Dermis blood vessel endothelial cell (primary cell): ENCODE data around the gene UGCG. TPM values are rescaled to one million over a fixed set of nuclear protein-coding genes. Genes with fewer than 3 reads are reported as not detected.
"Not testable (repeated sequence)": the region's sequence is repeated elsewhere in the genome, so short reads cannot be mapped to it uniquely, and the experiment has no call there.

Experiments used
- DNase-seq: peaks from one replicate; pipeline ENCODE4 v3.0.0; 2010
- total RNA-seq: library from RNA; depleted of rRNA; stranded (reverse); fragments of >200 nt; gene quantifications from 2 replicates; pipeline ENCODE4 v1.2.3, GENCODE V29; 2014

The UGCG gene
- total RNA-seq, 1 donor from 2014 or later, result 112 TPM

DNA sequence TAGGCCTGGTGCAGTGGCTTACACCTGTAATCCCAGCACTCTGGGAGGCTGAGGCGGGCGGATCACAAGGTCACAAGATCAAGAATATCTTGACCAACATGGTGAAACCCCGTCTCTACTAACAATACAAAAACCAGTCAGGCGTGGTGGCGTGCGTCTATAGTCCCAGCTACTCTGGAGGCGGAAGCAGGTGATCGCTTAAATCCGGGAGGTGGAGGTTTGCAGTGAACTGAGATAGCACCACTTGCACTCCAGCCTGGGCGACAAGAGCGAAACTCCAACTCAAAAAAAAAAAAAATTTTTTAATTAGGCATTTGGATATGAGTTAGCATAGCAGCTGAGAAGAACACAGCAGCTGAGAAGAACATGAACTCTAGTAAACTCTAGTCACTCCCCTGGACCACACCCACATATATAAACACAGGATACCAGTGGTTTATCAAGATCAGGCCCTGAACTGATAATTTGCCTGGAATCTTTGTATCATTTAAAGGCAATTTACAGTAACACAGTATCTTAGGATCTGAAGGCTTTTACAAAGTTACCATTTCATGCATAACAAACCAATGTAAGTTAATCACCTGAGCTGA is 4.6 kb upstream of the UGCG start:
- DNase-seq, result no peak

DNA sequence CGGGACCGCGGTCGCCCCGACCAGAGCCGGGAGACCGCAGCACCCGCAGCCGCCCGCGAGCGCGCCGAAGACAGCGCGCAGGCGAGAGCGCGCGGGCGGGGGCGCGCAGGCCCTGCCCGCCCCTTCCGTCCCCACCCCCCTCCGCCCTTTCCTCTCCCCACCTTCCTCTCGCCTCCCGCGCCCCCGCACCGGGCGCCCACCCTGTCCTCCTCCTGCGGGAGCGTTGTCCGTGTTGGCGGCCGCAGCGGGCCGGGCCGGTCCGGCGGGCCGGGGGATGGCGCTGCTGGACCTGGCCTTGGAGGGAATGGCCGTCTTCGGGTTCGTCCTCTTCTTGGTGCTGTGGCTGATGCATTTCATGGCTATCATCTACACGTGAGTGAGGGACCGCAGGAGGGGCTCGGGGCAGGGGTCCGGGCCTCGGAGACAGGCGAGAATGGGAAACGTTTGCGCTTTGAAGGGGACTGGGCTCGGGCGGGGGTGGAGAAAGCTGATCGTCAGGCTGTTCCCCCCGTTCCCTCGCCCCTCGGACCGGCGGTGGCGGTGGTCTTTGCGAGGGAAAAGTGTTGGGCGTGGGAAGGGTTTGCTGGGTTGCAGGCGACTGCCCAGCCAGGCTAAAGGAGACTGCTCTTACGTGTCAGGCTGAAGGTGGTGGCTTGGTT is 457 bp downstream of the UGCG start:
- DNase-seq, result peak; percentile 74

DNA sequence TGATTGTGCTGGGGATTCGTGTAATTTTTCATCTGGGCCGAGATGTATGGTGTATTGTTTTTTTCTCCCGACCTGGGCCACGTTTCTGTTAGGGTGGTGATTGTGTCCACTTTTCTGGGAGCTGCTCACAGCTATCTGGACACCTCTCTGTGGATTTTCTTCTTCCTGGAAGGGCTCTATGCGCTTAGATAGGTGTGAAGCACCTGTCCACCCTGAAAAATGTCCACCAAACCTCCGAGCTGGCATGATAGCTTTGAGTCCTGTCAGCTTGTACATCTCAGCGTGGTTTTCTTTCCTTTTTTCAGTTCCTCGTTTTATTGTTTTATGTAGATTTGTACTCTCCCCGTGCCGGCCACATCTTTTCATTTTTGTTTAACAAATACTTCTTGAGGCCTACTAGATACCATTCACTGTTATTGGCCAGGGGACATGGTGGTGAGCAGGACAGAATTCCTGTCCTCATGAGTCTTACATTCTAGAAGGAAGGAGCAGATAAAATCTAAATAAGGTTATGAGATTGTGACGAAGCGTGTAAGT is 1.1 kb downstream of the UGCG start:
- peak; percentile 36 for DNase-seq

DNA sequence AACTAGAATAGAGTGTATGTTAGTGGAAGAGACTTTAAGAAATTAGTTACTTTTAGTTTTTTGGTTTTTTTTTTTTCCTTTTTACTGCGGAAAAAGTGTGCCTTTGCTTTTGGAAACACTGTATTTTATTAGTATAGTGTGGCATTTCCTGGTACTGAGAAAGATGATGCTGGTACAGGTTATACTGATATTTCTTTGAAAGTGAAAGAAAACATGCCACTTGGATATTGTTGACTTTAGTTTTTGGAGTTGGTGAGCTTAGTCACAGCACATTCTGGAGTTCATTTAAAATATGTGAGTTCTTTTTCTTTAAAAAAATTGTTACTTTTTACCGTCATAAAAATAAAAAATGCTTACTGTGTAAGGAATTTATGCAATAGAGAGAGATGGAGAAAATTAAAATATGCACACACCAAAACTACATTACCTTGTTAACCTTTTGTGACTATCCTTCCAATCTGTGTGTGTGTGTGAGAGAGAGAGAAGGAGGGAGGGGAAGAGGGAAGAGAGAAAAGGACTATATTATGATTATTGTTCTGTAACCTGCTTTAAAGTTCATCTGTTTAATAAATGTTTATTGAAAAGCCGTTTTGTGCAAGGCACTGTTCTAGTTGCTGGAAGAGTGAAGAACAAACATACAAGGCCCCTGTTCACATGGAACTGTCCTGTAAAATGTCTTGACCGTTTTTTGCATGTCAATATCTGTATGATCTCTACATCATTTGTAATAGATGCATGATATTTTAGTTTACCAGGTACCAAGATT is 1.9 kb downstream of the UGCG start:
- DNase-seq, result no peak

DNA sequence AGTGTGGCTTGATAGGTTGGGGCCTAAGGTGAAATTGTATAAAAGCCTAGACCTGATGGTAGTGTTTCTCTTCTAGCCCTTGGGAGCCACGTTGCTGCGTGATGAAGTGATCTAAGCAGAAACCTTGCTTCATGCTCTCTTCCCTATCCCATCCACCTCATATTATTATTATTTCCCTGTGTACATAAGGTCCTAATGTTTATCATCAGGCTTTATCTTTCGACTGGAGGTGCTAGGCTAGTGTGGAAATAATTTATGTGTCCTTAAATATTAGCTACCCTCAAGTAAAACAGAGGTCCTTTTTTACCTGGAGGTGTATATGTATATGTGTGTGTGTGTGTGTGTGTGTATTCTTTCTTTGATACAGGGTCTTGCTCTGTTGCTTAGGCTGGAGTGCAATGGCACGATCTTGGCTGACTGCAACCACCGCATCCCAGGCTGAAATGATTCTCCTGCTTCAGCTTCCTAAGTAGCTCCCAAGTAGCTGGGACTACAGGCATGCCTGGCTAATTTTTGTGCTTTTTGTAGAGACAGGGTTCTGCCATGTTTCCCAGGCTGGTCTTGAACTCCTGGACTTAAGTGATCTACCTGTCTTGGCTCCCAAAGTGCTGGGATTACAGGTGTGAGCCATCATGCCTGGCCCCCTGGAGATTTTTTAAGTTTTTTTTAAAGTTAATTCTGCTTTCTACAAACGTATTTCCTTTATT is 3.7 kb downstream of the UGCG start:
- no peak for DNase-seq

DNA sequence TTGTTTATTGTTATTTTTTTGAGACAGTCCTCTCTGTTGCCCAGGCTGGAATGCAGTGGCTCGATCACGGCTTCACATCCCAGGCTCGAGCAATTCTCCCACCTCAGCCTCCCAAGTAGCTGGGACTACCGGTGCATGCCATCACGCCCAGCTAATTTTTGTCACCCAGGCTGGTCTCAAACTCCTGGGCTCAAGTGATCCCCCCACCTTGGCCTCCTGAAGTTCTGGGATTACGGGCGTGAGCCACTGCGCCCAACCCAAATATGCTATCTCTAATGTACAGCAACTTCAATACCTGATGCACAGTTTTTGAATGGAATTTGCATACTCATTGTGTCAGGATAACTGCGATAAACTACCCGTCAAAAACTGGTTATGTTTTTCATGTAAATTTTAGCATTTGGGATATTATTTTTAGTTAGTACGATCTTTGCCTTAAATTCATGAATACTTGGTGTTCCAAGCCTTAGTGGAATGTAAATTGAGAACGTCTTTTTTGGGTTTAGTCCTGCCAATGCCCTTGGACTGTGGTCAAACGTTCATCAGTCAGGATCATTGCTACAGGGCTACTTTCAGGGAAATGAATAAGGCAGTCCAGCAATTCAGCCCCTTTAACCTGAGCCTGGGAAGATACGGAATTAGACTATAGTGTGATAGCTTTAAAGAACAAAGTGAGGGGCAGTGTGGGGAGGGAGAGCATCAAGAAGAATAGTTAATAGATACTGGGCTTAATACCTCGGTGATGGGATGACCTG is 4.4 kb downstream of the UGCG start:
- no peak for DNase-seq

DNA sequence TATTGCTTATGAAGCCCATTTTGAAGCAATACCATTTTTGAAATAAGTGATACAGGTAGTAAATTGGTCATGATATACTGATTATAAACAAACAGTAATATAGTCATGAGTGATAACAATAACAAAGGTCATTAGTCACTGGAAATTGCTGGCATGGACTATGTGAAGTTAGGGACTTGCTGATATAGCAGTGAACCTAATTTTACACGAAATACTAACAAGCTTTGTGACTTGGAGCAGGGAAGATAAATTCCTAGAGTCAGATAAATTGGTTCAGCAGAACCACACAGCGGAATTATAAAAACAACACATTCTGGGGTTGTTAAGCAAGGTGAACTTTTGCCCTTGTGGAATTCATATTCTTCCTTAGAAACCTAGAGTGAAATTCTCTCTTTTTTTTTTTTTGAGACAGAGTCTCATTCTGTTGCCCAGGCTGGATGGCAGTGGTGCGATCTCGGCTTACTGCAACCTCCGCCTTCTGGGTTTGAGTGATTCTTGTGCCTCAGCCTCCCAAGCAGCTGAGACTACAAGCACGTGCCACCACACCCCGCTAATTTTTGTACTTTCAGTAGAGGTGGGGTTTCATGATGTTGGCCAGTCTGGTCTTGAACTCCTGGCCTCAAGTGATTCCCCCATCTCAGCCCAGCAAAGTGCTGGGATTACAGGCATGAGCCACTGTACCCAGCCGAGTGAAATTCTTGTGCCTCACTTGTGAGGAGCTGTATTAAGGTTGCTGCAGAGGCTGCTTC is 6.0 kb downstream of the UGCG start:
- DNase-seq, result peak; percentile 62

DNA sequence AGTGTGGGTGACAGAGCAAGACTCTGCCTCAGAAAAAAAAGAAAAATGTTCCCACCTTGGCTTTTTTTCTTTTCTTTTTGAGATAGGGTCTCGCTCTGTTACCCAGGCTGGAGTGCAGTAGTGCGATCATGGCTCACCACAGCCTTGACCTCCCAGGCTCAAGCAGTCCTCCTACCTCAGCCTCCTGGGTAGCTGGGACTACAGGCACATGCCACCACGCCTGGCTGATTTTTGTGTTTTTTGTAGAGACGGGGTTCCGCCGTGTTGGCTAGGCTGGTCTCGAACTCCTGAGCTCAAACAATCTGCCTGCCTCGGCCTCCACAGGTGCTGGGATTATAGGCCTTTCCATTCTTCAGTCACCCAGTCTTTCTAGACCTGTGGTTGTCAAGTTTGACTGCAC is 6.9 kb downstream of the UGCG start:
- not testable (repeated sequence) for DNase-seq

DNA sequence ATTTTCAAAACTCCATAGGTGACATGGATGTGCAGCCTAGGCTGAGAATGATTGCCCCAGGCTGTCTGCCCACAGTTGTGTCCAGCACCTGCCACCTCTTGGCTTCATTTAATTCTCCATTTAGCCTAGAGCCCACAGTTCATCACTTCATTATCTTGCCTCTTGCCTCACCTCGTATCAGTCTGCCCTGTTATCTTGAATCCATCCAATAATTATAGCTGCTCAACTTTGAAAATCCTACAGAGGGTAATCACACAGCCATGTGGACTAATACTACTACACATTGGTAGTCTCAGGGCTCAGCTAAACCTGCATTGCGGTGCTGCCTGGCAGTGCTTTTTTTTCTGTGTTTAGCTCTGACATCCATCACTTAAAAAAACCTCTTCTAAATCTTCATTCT is 7.4 kb downstream of the UGCG start:
- no peak for DNase-seq

DNA sequence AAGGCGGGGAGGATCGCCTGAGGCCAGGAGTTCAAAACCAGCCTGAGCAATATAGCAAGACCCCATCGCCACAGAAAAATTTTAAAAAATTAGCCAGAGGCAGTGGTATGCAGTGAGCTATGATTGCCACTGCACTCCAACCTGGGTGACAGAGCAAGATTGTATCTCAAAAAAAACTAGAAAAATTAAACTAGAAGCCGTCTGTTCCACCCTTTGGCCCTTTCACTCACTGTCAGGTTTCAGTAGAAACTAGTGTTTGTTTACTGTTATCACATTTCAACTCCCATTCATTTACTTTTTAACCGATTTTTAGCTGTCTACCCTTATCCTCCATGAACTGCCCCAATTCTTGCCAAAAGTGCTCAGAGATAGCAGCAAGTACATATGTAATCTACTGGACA is 8.3 kb downstream of the UGCG start:
- DNase-seq, result no peak

DNA sequence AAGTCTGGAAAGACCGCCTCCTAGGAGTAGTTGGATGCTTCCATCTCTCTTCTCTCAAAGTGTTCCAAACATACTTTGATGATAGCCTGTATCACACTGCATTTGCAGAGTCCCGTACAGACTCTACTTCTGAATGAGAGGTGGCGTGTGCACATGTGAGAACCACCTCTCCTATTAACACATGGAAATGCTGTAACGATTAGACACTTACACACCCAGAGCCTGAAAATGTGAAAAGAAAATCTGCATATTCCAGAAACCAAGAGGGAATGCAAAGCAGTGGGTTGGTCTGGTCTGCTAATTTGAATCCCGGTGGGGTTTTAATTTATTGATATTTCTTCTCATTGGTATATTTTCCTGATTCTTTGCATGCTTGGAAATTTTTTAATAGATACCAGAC is 10.5 kb downstream of the UGCG start:
- DNase-seq, result no peak

DNA sequence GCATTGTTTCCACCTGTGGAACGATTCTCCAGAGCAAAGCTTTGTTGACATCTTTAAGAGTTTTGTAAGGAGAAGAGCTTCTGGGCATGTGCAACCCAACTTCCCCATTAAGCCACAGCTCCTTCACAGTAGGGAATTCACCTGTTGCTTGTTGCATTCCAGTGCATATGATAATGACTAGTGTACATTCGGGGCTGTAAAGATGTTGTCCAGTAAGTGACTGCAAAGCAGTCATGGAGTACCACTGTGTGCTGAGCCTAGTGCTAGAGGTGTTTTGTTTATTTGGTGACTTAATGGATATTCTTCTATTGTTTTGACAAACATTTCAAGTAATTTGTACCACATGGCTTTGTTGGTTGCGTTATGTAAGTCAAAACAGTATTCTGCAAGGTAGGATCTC is 12.8 kb downstream of the UGCG start:
- no peak for DNase-seq

DNA sequence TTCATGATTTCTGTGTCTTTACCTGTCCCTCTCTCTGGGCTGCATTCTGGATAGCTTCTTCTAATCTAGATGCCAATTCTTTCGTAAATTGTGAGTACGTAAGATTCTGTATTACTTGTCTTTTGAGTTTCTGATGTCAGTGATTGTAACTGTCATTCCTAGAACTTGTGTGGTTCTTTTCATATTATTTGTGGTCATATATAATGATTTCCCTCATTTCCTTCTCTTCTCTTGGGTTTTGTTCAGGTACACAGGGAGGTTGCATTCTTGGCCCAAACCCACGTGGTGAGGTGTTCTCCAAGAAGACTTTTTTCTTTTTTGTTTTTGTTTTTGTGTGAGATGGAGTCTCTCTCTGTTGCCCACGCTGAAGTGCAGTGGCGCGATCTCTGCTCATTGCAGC is 13.8 kb downstream of the UGCG start:
- DNase-seq, result no peak

DNA sequence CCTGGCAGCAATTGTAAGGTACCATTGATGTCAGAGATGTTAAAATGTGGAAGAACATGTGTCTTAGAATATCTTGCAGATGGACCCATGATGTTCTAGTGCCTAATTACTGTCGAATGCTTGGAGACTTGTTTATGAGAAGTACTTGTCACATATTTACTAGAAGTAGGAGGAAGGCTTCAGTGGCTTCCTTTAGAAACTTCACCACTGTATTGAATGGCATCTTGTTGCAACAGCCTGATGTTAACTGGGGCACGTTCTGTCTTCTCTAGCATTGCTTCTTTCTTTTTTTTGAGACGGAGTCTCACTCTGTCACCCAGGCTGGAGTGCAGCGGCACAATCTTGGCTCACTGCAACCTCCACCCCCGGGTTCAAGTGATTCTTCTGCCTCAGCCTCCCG is 16.5 kb downstream of the UGCG start:
- DNase-seq, result no peak

DNA sequence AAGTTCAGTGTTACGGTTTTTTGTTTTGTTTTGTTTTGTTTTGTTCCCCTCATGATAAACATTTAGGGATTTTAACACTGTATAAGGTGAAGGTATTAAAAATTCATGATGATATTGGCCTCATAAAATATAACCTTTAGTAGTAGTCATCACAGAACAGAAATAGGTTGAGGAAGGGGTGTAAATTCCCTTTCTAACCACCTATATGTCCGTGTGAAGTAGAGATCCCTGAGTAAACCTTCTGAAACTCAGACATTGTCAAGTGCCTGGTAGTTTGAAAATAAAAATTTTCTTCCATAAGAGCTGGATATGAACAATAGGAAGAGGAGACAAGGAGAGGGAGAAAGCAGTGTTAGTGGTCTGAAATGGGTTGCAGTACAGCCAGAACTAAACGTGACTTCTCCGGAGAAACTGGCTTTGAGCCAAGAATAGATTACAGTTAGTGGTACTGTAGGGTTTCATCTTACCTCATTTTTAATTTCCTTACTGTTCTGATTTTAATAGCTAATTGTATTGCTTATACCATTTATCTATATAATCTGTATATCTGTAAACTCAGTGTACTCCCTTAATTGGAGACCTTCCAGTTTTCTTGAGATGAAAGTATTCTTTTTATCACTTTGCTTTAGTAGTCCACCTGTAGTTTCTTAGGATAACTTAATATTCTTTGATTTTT is 18.3 kb downstream of the UGCG start:
- peak; percentile 67 for DNase-seq

DNA sequence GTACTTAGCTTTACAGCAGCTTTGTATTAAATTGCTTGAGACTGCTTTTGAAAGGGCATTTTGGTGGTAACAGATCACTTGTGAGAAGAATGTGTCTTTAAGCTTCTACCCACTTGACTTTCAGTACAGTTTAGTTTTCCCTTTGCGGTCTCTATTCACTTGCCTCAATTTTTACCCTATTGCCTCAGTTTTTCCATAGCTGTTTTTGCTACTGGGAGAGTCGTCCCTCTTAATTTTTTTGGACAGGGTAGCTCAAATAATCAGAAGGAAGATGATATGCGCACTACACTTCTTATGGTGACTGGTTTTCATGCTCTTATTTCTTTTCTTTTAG is 18.8 kb downstream of the UGCG start:
- DNase-seq, result no peak

DNA sequence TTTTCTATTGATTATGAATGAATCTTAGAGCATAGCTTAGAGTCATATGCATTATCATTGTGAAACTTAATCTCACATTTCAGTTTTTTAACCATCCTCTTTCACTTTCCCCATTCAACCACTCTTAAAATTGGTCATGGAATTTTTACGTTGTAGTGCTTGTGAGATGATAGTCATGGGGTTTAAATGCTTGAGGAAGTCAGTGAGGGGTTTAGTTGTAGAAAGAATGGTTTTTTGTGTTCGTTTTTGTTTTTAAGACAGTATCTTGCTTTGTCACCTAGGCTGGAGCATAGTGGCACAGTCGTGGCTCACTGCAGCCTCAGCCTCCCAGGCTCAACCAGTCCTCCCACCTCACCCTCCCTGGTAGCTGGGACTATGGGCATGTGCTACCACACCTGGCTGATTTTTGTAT is 19.6 kb downstream of the UGCG start:
- DNase-seq, result no peak

DNA sequence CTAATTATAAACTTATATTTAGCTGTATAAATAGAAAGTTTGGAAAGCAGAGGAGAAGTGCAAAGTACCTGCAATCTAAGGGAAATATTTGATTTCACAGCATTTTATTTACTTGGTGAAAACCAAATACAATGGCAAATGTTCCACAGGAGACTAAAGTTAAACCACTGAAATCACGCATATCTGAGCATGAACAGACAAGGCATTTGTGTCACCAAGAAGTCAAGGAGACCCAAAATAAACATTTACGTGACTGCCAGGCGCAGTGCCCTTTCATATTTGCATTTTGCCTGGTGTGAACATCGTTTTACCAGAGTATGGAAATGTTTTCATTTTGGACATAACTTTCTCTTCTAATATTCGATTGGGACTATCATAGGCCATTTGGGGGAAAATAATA is 20.6 kb downstream of the UGCG start:
- no peak for DNase-seq

DNA sequence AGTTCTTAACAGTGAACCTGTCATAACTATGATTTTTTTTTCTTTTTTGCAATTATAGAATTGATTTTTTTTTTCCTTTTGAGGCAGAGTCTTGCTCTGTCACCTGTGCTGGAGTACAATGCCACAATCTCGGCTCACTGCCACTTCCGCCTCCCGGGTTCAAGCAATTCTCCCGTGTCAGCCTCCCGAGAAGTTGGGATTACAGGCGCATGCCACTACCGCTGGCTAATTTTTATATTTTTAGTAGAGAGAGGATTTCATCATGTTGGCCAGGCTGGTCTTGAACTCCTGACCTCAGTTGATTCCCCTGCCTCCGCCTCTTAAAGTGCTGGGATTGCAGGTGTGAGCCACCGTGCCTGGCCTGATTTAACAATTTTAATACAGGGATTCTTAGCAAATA is 21.4 kb downstream of the UGCG start:
- DNase-seq, result no peak

DNA sequence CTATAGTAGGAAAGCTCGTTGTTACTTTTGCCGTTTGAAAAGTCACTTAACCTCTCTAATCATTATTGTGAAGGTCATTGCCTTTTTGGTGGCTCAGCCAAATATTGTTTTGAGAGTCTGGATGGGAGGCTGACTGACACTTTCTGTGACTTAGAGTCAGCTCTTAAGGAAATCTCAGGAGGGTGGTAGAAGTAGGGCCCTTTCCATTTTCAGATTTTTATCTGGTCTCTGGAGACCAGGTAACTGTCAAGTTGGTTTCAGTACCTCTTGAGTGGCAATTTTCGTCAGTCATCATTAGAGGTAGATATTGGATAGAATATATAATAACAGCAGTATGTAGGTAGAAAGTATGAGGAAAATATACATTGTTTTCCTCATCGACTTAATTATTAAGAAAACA is 23.3 kb downstream of the UGCG start:
- no peak for DNase-seq

DNA sequence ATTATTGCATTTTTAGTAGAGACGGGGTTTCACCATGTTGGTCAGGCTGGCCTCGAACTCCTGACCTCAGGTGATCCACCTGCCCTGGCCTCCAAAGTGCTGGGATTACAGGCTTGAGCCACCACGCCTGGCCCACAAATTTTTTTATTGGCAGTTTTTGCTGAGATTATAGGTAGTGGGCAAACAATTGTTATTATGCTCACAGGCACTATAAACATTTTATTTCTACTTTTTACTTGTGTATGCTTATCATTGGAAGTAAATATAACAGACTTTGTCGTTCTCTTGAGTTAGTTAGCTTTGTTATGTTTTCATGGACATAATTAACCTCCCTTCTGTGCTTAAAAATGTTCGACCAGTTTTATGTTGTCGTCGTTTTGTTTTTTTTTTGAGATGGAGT is 23.9 kb downstream of the UGCG start:
- no peak for DNase-seq
